DMS114 treated with DMSO at 0.1 percent for 48 hours (cell line): Measurements from ENCODE around the gene ARHGAP42.
A peak's percentile ranks its signal among the peaks of the same experiment; 100 is the strongest.

Experiments used
- DNase-seq: peaks from one replicate; lab custom pipeline; 2025; ENCODE audit not compliant: unreplicated experiment; lab: John Stamatoyannopoulos, UW

The ARHGAP42 gene

GRCh38 chr11:100830978-100831732, 144.1 kb downstream of the ARHGAP42 start:
- no peak for DNase-seq

- DNase-seq = no peak
Measured at GRCh38 chr11:100831929-100832494, 144.9 kb downstream of the ARHGAP42 start.

GRCh38 chr11:100832829-100833228, 145.7 kb downstream of the ARHGAP42 start:
- DNase-seq = no peak

- no peak for DNase-seq
Measured at GRCh38 chr11:100833276-100833675, 146.2 kb downstream of the ARHGAP42 start.

- DNase-seq = no peak
Measured at GRCh38 chr11:100835854-100836253, 148.8 kb downstream of the ARHGAP42 start.

GRCh38 chr11:100837311-100837710, 150.2 kb downstream of the ARHGAP42 start:
- DNase-seq = no peak

- no peak for DNase-seq
Measured at GRCh38 chr11:100841711-100842407, 154.8 kb downstream of the ARHGAP42 start.

- no peak for DNase-seq
Measured at GRCh38 chr11:100847696-100848216, 160.7 kb downstream of the ARHGAP42 start.

- DNase-seq = no peak
Measured at GRCh38 chr11:100849009-100849900, 162.2 kb downstream of the ARHGAP42 start.

GRCh38 chr11:100849901-100850235, 162.8 kb downstream of the ARHGAP42 start:
- DNase-seq = no peak

GRCh38 chr11:100851147-100851546, 164.1 kb downstream of the ARHGAP42 start:
- no peak for DNase-seq

GRCh38 chr11:100851584-100852152, 164.6 kb downstream of the ARHGAP42 start:
- DNase-seq = no peak

- peak; percentile 35 for DNase-seq
Measured at GRCh38 chr11:100855466-100856067, 168.5 kb downstream of the ARHGAP42 start.

- no peak for DNase-seq
Measured at GRCh38 chr11:100857236-100858005, 170.3 kb downstream of the ARHGAP42 start.

- no peak for DNase-seq
Measured at GRCh38 chr11:100860318-100861155, 173.4 kb downstream of the ARHGAP42 start.

GRCh38 chr11:100861212-100861611, 174.1 kb downstream of the ARHGAP42 start:
- DNase-seq = no peak

GRCh38 chr11:100863080-100863581, 176.0 kb downstream of the ARHGAP42 start:
- no peak for DNase-seq

GRCh38 chr11:100865443-100866065, 178.5 kb downstream of the ARHGAP42 start:
- no peak for DNase-seq
